ENCODE data around the gene GRIN3B. TPM values are rescaled to one million over a fixed set of nuclear protein-coding genes. Genes with fewer than 3 reads are reported as not detected.

The GRIN3B gene
- total and polyA plus RNA-seq, 2 of the 4 experiments (the other 2 are of a cell fraction), result under 0.01 to 0.91 TPM

- DNase-seq (no peak), ATAC-seq (ENCODE audit: low read depth) (no peak)
- ChIA-PET CTCF (no interaction called here), POLR2A (ENCODE audit: unreplicated experiment) (no interaction called here)
- H2BK20ac ChIP-seq (ENCODE audit: low read depth, low read length), result no peak overlapping the region
- H3K27me3 ChIP-seq (ENCODE audit: control insufficient read depth, insufficient read depth, low read length), result no peaks in the 10 kb centered on the region
- H2BK120ac ChIP-seq (ENCODE audit: low read depth, low read length), result no peak overlapping the region
- no TSS peak for BruUV-seq (replicated peaks)
- peaks cover 4% of the 10 kb centered on the region for H3K4me1 ChIP-seq (ENCODE audit: control insufficient read depth, insufficient read depth, low read length)
- TF ChIP-seq RAD21 (IDR thresholded peaks at IDR 0.05; ENCODE audit: low read length) (no peak), MXI1 (IDR thresholded peaks at IDR 0.05; ENCODE audit: borderline replicate concordance, low read depth, low read length) (no peak), SMC3 (IDR thresholded peaks at IDR 0.05; ENCODE audit: low read depth, low read length) (no peak), CEBPB (IDR thresholded peaks at IDR 0.05; ENCODE audit: low read depth, low read length) (no peak), USF2 (IDR thresholded peaks at IDR 0.05; ENCODE audit: low read depth, low read length) (no peak), CTCF (conservative IDR thresholded peaks at IDR 0.05; ENCODE audit: low read depth, low read length) (no peak)
- H4K8ac ChIP-seq (ENCODE audit: low read depth in 2 of 2, low read length in 2 of 2), result no peak overlapping the region
- H2BK15ac ChIP-seq (ENCODE audit: low read depth, low read length), result no peak overlapping the region
- H2BK5ac ChIP-seq (ENCODE audit: low read depth, low read length, poor library complexity, severe bottlenecking), result no peak overlapping the region
- no CpG with 5 or more reads among the region's 14 CpGs for WGBS, 2 experiments (ENCODE audit: extremely low coverage in 2 of 2, insufficient read length in 1 of 2)
- intact Hi-C loops (cut with micrococcal nuclease), result no loop called here
- no peak overlapping the region for H2AK5ac ChIP-seq (ENCODE audit: low read depth, low read length)
- no peak overlapping the region for H3K4ac ChIP-seq (ENCODE audit: low read depth, low read length)
- peaks cover 7% of the 10 kb centered on the region for H4K20me1 ChIP-seq (ENCODE audit: insufficient read depth, low read length)
- H3K4me3 ChIP-seq (ENCODE audit: insufficient read depth, low read depth, low read length), result no peak overlapping the region
- H3K4me2 ChIP-seq (ENCODE audit: low read depth, low read length), result no peak overlapping the region
- H3K18ac ChIP-seq (ENCODE audit: low read depth, low read length), result no peak overlapping the region
- no peak overlapping the region for H2AFZ ChIP-seq (replicated peaks; ENCODE audit: low read length, poor library complexity)
- H3K9me1 ChIP-seq (ENCODE audit: insufficient read depth, low read length), result 0 out of 2 replicates have a peak, but pooled peaks cover 4% of the 10 kb centered on the region
- no peak overlapping the region for H3K14ac ChIP-seq (replicated peaks; ENCODE audit: low read depth, low read length)
- dilution Hi-C loops (cut with HindIII; ENCODE audit: low sequenced_read_pairs, unreplicated experiment), result no loop called here
- H2AK9ac ChIP-seq (replicated peaks; ENCODE audit: low read depth, low read length, poor library complexity), result no peak overlapping the region
- no peak overlapping the region for H3K9ac ChIP-seq (ENCODE audit: low read depth, low read length)
- peaks cover 5 to 37% of the 10 kb centered on the region in 2 experiments for H3K79me1 ChIP-seq (ENCODE audit: low read depth in 1 of 2, low read length in 2 of 2)
- no peaks in the 10 kb centered on the region for H3K9me3 ChIP-seq (ENCODE audit: control insufficient read depth, insufficient read depth, low read length)
- H3K56ac ChIP-seq (ENCODE audit: extremely low read depth, insufficient read depth, low read length), result no peak overlapping the region
- no peak overlapping the region for H3K23ac ChIP-seq (ENCODE audit: low read depth, low read length)
- in situ Hi-C loops (cut with MboI; ENCODE audit: low sequenced_read_pairs), result loop anchor here (10.0 kb wide), 1 partner anchor 223 kb away; no protein-coding TSS in a partner anchor
- H3K36me3 ChIP-seq (ENCODE audit: control insufficient read depth, insufficient read depth, low read length), result peaks cover 43% of the 10 kb centered on the region
- H4K5ac ChIP-seq (ENCODE audit: low read depth, low read length), result no peak overlapping the region
- H4K91ac ChIP-seq (ENCODE audit: insufficient read depth, low read depth, low read length), result no peak overlapping the region
- no peak overlapping the region for H3K27ac ChIP-seq (ENCODE audit: insufficient read depth, low read length)
Measured at GRCh38 chr19:988081-988480, 12.1 kb upstream of the GRIN3B start.

Data from IMR-90 (cell line).